Measurements from ENCODE around the gene GCK.

GRCh38 chr7:44112997-44113763 is 76.1 kb downstream of the GCK start:
- TF ChIP-seq CTCF (conservative IDR thresholded peaks at IDR 0.05; ENCODE audit: low read depth, low read length) (no peak), EZH2 (IDR thresholded peaks at IDR 0.05; ENCODE audit: low read length, unreplicated experiment) (no peak), EZH2phosphoT487 (IDR thresholded peaks at IDR 0.05; ENCODE audit: borderline replicate concordance, low read length) (no peak)
